Ovary (tissue), 3 donors: ENCODE data around the gene DAZAP2.

ENCODE experiments used
- EP300 ChIP-seq: sonication (generic); formaldehyde crosslinking; IDR thresholded peaks from one replicate; pipeline ENCODE4 v1.6.1; 2017; ENCODE audit warnings: antibody characterized with exemption
- TF ChIP-seq, protein P1 (sequence below), 3 donors: fragments of 450-650 bp in 2 of 3; fragments of 200-600 bp in 1 of 3; IDR thresholded peaks; one replicate each; pipeline versions ENCODE4 v1.5.1 to v1.8.0; 2016 to 2022; ENCODE audit warnings: antibody characterized with exemption in 3 of 3, mild to moderate bottlenecking in 1 of 3
- donor health status: DM: no; HTN: no; CAD: no.

DNA sequence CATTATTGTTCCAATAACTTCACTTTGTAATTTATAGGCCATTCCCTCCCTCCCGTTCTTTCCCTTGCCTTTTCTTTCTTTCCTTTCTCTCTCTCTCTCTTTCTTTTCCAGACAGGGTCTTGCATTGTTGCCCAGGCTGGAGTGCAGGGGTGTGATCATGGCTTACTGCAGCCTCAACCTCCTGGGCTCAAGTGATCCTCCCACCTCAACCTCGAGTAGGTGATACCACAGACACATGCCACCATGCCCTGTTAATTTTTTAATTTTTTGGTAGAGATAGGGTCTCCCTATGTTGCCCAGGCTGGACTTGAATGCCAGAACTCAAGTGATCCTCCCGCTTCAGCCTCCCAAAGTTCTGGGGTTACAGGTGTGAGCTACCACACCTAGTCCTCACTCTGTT, 14.0 kb upstream of the DAZAP2 start:
- TF ChIP-seq, protein P1, sequence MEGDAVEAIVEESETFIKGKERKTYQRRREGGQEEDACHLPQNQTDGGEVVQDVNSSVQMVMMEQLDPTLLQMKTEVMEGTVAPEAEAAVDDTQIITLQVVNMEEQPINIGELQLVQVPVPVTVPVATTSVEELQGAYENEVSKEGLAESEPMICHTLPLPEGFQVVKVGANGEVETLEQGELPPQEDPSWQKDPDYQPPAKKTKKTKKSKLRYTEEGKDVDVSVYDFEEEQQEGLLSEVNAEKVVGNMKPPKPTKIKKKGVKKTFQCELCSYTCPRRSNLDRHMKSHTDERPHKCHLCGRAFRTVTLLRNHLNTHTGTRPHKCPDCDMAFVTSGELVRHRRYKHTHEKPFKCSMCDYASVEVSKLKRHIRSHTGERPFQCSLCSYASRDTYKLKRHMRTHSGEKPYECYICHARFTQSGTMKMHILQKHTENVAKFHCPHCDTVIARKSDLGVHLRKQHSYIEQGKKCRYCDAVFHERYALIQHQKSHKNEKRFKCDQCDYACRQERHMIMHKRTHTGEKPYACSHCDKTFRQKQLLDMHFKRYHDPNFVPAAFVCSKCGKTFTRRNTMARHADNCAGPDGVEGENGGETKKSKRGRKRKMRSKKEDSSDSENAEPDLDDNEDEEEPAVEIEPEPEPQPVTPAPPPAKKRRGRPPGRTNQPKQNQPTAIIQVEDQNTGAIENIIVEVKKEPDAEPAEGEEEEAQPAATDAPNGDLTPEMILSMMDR (IDR thresholded peaks at IDR 0.05), result no peak
- no peak for TF ChIP-seq EP300
